ENCODE measurements around the gene TM9SF1.

TM9SF1 gene

GRCh38 chr14:24147761-24148428 is 47.3 kb downstream of the TM9SF1 start:
- DNase-seq, result no peak

DNA sequence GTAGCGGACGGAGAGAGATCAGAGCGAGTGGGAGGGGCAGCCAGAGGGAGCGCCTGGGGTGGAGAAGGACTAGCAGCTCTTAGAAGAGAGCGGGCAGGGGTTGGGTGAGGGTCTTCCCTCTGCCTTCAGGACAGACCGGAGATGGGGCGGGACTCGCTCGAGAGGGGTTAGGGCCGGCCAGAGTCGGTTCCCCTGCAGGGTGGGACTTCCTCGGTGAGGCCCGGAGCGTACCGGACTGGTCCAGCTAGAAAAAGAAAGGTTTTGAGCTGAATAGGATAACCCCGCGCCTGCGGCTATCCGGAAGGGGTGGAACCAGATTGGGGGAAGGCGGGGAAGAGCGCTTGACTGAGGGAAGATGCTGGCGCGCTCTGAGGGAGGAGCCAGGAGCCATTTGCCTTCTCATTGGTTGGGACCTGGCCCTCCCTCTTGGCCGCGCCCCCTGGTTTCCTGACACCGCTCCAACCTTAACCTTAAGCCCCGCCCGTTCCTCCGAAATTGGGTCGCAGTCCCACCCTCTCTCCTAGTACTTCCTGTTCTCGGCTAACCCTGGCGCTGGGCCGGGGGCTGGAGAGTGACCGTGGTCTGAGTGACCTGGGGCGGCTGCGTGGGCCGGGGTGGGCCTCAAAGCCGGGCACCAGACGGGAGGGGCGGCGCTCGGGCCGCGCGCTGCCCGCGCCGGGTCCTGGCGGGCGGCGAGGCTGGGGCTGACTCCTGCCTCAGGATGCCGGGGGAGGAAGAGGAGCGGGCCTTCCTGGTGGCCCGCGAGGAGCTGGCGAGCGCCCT is 48.1 kb downstream of the TM9SF1 start, which contains the start of gene RNF31:
Gene RNF31 (plus strand): TSS at position 521 of the 783 bp plus-strand sequence. CDS start 201 bp downstream, at position 722.
- DNase-seq, result peak; percentile 98

- peak; percentile 94 for DNase-seq
These were observed 48.7 kb downstream of the TM9SF1 start, which contains the start of gene PSME2 for GRCh38 chr14:24146453-24146977. Gene PSME2, minus strand, starts transcription at chr14:24146610. Its CDS starts 29 bp downstream, at chr14:24146581.

DNA sequence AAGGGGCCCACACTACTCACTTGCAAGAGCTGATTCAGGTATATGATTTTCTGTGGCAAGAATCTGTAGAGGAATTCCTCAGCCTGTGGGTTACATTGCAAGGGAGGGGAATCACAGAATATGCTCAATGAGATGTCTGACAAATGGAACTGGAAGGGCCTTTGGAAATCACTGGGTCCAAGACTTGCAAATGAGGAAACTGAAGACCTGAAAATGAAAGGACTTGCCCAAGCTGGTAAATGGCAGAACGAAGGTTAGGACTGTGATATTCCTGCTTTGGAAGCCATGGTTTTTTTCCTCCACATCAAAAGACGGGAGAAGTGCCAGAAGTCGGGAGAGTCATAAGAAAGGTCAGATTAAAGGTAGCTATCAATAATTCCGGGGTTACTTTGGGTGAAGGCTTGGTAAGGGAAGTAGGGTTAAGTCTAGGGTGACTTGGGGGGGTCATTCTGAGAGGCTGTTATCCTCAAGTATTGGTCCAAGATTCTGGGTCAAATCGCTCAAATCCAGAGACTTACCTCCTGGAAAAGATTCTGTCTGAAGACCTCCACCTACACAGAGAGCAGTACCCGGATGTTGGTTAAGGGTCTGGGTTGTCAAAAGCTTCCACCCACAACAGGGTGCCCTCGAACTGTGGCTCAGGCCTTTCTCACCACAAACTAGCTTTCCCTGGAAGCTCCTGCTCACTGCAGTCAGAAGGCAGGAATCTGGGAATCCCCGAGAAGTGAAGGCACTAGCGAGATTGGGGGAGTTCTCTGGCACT is 49.4 kb downstream of the TM9SF1 start:
- DNase-seq, result no peak

GRCh38 chr14:24145219-24145618 is 50.0 kb downstream of the TM9SF1 start:
- no peak for DNase-seq

- no peak for DNase-seq
These were observed 50.8 kb downstream of the TM9SF1 start for GRCh38 chr14:24144451-24144850.

DNA sequence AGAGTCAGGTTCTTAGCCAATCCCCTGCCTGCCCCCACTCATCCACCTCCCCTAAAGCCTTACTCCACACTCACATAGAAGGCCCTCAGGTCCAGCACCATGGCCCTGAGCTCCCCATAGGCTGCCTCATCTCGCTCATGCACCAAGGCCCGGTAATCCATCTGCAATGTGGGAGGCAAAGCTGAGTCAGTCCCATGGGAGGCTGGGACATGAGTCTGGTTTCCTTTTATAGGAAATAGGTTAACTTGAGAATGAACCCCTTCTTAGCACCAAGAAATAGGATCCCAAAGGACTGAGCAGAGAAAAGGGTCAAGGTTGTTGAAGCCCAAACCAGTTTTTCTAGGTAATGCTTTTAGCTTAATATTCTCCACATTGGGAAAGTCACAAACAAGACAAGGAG is 51.7 kb downstream of the TM9SF1 start:
- no peak for DNase-seq

GRCh38 chr14:24141097-24141880 is 54.0 kb downstream of the TM9SF1 start, which contains the start of gene EMC9:
Gene EMC9, minus strand, starts transcription at chr14:24141591. Its CDS starts 287 bp downstream, at chr14:24141304.
- peak; percentile 99 for DNase-seq

GRCh38 chr14:24139272-24139934 is 55.8 kb downstream of the TM9SF1 start:
- DNase-seq, result no peak

Measured in NCI-H1694 treated with DMSO at 0.1 percent for 48 hours (cell line).